SU-DHL-6 (cell line): ENCODE data around the gene SNUPN.

Experiments used
- H2AFZ ChIP-seq: fragments of 200-600 bp; sonication (generic); 2 replicates; pipeline ENCODE4 v1.6.1; 2014; ENCODE audit warnings: low read depth, mild to moderate bottlenecking, moderate library complexity, mixed read lengths, antibody characterized with exemption, low read length; ENCODE audit not compliant: severe bottlenecking
- H3F3A ChIP-seq: fragments of 200-600 bp; shearing (Covaris generic); 2 replicates; pipeline ENCODE4 v1.6.0; 2016; ENCODE audit warnings: antibody characterized with exemption, mild to moderate bottlenecking; ENCODE audit not compliant: insufficient read depth
- H3K27ac ChIP-seq: fragments of 200-600 bp; sonication (generic); 2 replicates; pipeline ENCODE4 v1.5.1; 2016; ENCODE audit warnings: low read depth, mild to moderate bottlenecking, low read length, moderate library complexity, mixed read lengths
- H3K27me3 ChIP-seq: fragments of 200-600 bp; sonication (generic), shearing (Covaris generic); 2 replicates; pipeline ENCODE4 v1.6.0; 2014; ENCODE audit warnings: mild to moderate bottlenecking, low read length
- H3K36me3 ChIP-seq: fragments of 200-600 bp; sonication (generic); 2 replicates; pipeline ENCODE4 v1.6.1; 2014; ENCODE audit warnings: mild to moderate bottlenecking, low read length, mixed read lengths
- H3K4me2 ChIP-seq: fragments of 300-600, 200-600 bp; shearing (Covaris generic), sonication (generic); 2 replicates; pipeline ENCODE4 v1.6.0; 2014; ENCODE audit warnings: low read length, low read depth, mild to moderate bottlenecking; ENCODE audit not compliant: poor library complexity, severe bottlenecking
- H3K4me3 ChIP-seq: fragments of 200-600 bp; sonication (generic); 2 replicates; pipeline ENCODE4 v1.5.1; 2014; ENCODE audit warnings: antibody characterized with exemption, low read length, mild to moderate bottlenecking, mixed read lengths; ENCODE audit not compliant: insufficient read depth, poor library complexity, severe bottlenecking
- H3K79me2 ChIP-seq: fragments of 200-600 bp; sonication (generic); 2 replicates; pipeline ENCODE4 v1.6.1; 2014; ENCODE audit warnings: mild to moderate bottlenecking, low read length, moderate library complexity; ENCODE audit not compliant: insufficient read depth
- H3K9ac ChIP-seq: fragments of 200-600 bp; sonication (generic); 2 replicates; pipeline ENCODE4 v1.7.0; 2014; ENCODE audit warnings: mild to moderate bottlenecking, low read length
- H3K9me2 ChIP-seq: fragments of 200-600 bp; sonication (generic); replicated peaks from 2 replicates; pipeline ENCODE4 v1.6.1; 2014; ENCODE audit warnings: low read length; ENCODE audit not compliant: insufficient read depth
- H3K9me3 ChIP-seq: fragments of 200-600 bp; sonication (generic); 2 replicates; pipeline ENCODE4 v1.6.1; 2014; ENCODE audit warnings: low read length, mixed read lengths; ENCODE audit not compliant: insufficient read depth
- H4K20me1 ChIP-seq: fragments of 200-600 bp; sonication (generic); 2 replicates; pipeline ENCODE4 v1.6.1; 2014; ENCODE audit warnings: low read depth, mild to moderate bottlenecking, antibody characterized with exemption, low read length, moderate library complexity, mixed read lengths
- CTCF ChIP-seq: fragments of 200-600 bp; sonication (generic); IDR thresholded peaks from one replicate; pipeline ENCODE4 v1.5.1; 2017; ENCODE audit warnings: antibody characterized with exemption, mild to moderate bottlenecking, low read length, moderate library complexity; ENCODE audit not compliant: insufficient read depth, poor library complexity, severe bottlenecking
- EZH2phosphoT487 ChIP-seq: fragments of 200-600 bp; sonication (generic), shearing (Covaris generic); conservative IDR thresholded peaks from 2 replicates; pipeline ENCODE4 v1.6.1; 2018; ENCODE audit warnings: mild to moderate bottlenecking, antibody characterized with exemption, low read length, moderate library complexity, mixed read lengths

SNUPN gene

GRCh38 chr15:75622505-75622904 is 3.0 kb downstream of the SNUPN start:
- no peak for TF ChIP-seq EZH2phosphoT487
- no peak for TF ChIP-seq CTCF
- Histone ChIP-seq H3K9me3 (no peaks in the 10 kb centered on the region), H3K4me2 (no peak overlapping the region), H3F3A (peaks cover 19% of the 10 kb centered on the region; the same call in 1 of the 2 replicates), H3K9me2 (no peaks in the 10 kb centered on the region), H2AFZ (no peak overlapping the region), H3K79me2 (no peaks in the 10 kb centered on the region), H3K36me3 (peaks cover 11% of the 10 kb centered on the region; the same call in 1 of the 2 replicates), H3K4me3 (no peak overlapping the region), H3K27ac (0 out of 2 replicates have a peak overlapping the region, but pooled peaks have one; percentile 1), H3K9ac (no peak overlapping the region), H3K27me3 (no peaks in the 10 kb centered on the region), H4K20me1 (no peaks in the 10 kb centered on the region)

- Histone ChIP-seq H2AFZ (no peak overlapping the region), H3K27ac (no peak overlapping the region), H3K79me2 (no peaks in the 10 kb centered on the region), H3K4me2 (no peak overlapping the region), H3K36me3 (peaks cover 11% of the 10 kb centered on the region; the same call in 1 of the 2 replicates), H3K4me3 (no peak overlapping the region), H3K9me3 (no peaks in the 10 kb centered on the region), H3F3A (peaks cover 11% of the 10 kb centered on the region; the same call in 1 of the 2 replicates), H3K9me2 (no peaks in the 10 kb centered on the region), H4K20me1 (no peaks in the 10 kb centered on the region), H3K27me3 (no peaks in the 10 kb centered on the region), H3K9ac (no peak overlapping the region)
- TF ChIP-seq EZH2phosphoT487 (no peak), CTCF (no peak)
Observed at GRCh38 chr15:75620841-75621391, 4.6 kb downstream of the SNUPN start.

GRCh38 chr15:75620058-75620820 is 5.3 kb downstream of the SNUPN start:
- Histone ChIP-seq H3K4me2 (no peak overlapping the region), H3K9ac (no peak overlapping the region), H3K9me3 (no peaks in the 10 kb centered on the region), H3K4me3 (no peak overlapping the region), H3F3A (peaks cover 11% of the 10 kb centered on the region; the same call in 1 of the 2 replicates), H3K9me2 (no peaks in the 10 kb centered on the region), H2AFZ (no peak overlapping the region), H3K27ac (no peak overlapping the region), H3K27me3 (no peaks in the 10 kb centered on the region), H4K20me1 (no peaks in the 10 kb centered on the region), H3K79me2 (no peaks in the 10 kb centered on the region), H3K36me3 (peaks cover 11% of the 10 kb centered on the region; the same call in 1 of the 2 replicates)
- TF ChIP-seq EZH2phosphoT487 (no peak), CTCF (no peak)
